Lower leg skin (tissue), 3 donors: ENCODE results near the gene CPLX3.

Source experiments
- CTCF ChIP-seq, 3 donors: fragments of 450-650 bp; IDR thresholded peaks; one replicate each; pipeline ENCODE4 v1.5.1; 2016; ENCODE audit warnings: antibody characterized with exemption in 3 of 3, mild to moderate bottlenecking in 3 of 3, moderate library complexity in 2 of 3
- POLR2A ChIP-seq, 2 donors: fragments of 450-650 bp; IDR thresholded peaks; one replicate each; pipeline ENCODE4 v1.6.1; 2016 to 2017; ENCODE audit warnings: antibody characterized with exemption in 2 of 2, mild to moderate bottlenecking in 1 of 2, moderate library complexity in 1 of 2

- TF ChIP-seq CTCF (IDR thresholded peaks at IDR 0.05): no peak
- TF ChIP-seq POLR2A (IDR thresholded peaks at IDR 0.05): no peak
Measured at GRCh38 chr15:74812533-74812932, 13.9 kb upstream of the CPLX3 start, which contains the start of gene LMAN1L.
